Hematopoietic multipotent progenitor cell treated with erythropoietin and hydrocortisone succinate and interleukin-3 and kit ligand, for 4 days (in vitro differentiated cells): ENCODE results near the gene FGF9.

Source experiments
- DNase-seq: peaks from one replicate; pipeline ENCODE4 v3.0.0-alpha.2; 2015

FGF9 gene

GRCh38 chr13:21670883-21671619, at the start of gene FGF9:
FGF9 (plus strand) TSS chr13:21671073; CDS start chr13:21671913, 840 bp downstream.
- DNase-seq = peak; percentile 83

GRCh38 chr13:21625366-21625765, 45.5 kb upstream of the FGF9 start:
- peak; percentile 72 for DNase-seq

GRCh38 chr13:21632196-21632595, 38.7 kb upstream of the FGF9 start:
- DNase-seq = no peak

GRCh38 chr13:21636656-21637055, 34.2 kb upstream of the FGF9 start:
- DNase-seq = no peak

- peak; percentile 26 for DNase-seq
Observed at GRCh38 chr13:21637296-21637695, 33.6 kb upstream of the FGF9 start.

- peak; percentile 54 for DNase-seq
Observed at GRCh38 chr13:21638319-21639282, 32.3 kb upstream of the FGF9 start.

GRCh38 chr13:21639561-21639960, 31.3 kb upstream of the FGF9 start:
- no peak for DNase-seq

GRCh38 chr13:21641629-21642028, 29.2 kb upstream of the FGF9 start:
- DNase-seq = no peak

GRCh38 chr13:21657538-21657937, 13.3 kb upstream of the FGF9 start:
- DNase-seq = no peak

- DNase-seq = no peak
Observed at GRCh38 chr13:21659087-21659486, 11.8 kb upstream of the FGF9 start.

- DNase-seq = no peak
Observed at GRCh38 chr13:21661097-21661909, 9.6 kb upstream of the FGF9 start.

GRCh38 chr13:21663197-21663596, 7.7 kb upstream of the FGF9 start:
- no peak for DNase-seq

GRCh38 chr13:21668732-21669275, 2.1 kb upstream of the FGF9 start:
- DNase-seq = peak; percentile 33

GRCh38 chr13:21670006-21670882, 629 bp upstream of the FGF9 start:
- DNase-seq = peak; percentile 74

- peak; percentile 5 for DNase-seq
Observed at GRCh38 chr13:21671620-21672286, 880 bp downstream of the FGF9 start.

GRCh38 chr13:21672287-21672680, 1.4 kb downstream of the FGF9 start:
- DNase-seq = peak; percentile 1

- DNase-seq = peak; percentile 21
Observed at GRCh38 chr13:21672796-21673538, 2.1 kb downstream of the FGF9 start.

GRCh38 chr13:21673539-21673788, 2.6 kb downstream of the FGF9 start:
- DNase-seq = peak; percentile 56

GRCh38 chr13:21673789-21674489, 3.1 kb downstream of the FGF9 start:
- peak; percentile 61 for DNase-seq

GRCh38 chr13:21674490-21675009, 3.7 kb downstream of the FGF9 start:
- DNase-seq = peak; percentile 13
